HUES64 (cell line): ENCODE data around the gene RARS2. TPM values are rescaled to one million over a fixed set of nuclear protein-coding genes. Genes with fewer than 3 reads are reported as not detected.
A peak's percentile ranks its signal among the peaks of the same experiment; 100 is the strongest.

Experiments used
- H3K27ac ChIP-seq: 2 replicates; pipeline ENCODE4 v1.7.0; 2013; ENCODE audit warnings: low read depth, low read length, inconsistent platforms
- H3K27me3 ChIP-seq: 2 replicates; pipeline ENCODE4 v1.6.1; 2013; ENCODE audit warnings: mild to moderate bottlenecking, low read length; ENCODE audit not compliant: insufficient read depth
- H3K36me3 ChIP-seq: 2 replicates; pipeline ENCODE4 v1.6.1; 2013; ENCODE audit warnings: mild to moderate bottlenecking, low read length; ENCODE audit not compliant: insufficient read depth
- H3K4me1 ChIP-seq: 2 replicates; pipeline ENCODE4 v1.6.1; 2013; ENCODE audit warnings: mild to moderate bottlenecking, low read length, moderate library complexity; ENCODE audit not compliant: insufficient read depth
- H3K4me3 ChIP-seq: 2 replicates; pipeline ENCODE4 v1.5.1; 2013; ENCODE audit warnings: mild to moderate bottlenecking, low read length, moderate library complexity
- H3K9ac ChIP-seq: 2 replicates; pipeline ENCODE4 v1.6.1; 2013; ENCODE audit warnings: mild to moderate bottlenecking, low read depth, low read length
- H3K9me3 ChIP-seq: 2 replicates; pipeline ENCODE4 v1.6.1; 2013; ENCODE audit warnings: low read depth, low read length; ENCODE audit not compliant: insufficient read depth
- WGBS: fragments of 150-250, 120-280 bp; methylation state at CpG from one replicate; pipeline ENCODE4 v1.1.7; 2013; ENCODE audit warnings: missing lambda C conversion rate; 5-methylcytosine and 5-hydroxymethylcytosine counted together
- polyA plus RNA-seq, 2 experiments: library from polyadenylated mRNA; stranded (reverse); fragments of 50-300 nt; gene quantifications; one replicate each; pipeline ENCODE4 v1.2.3, GENCODE V29; 2013

The RARS2 gene
- polyA plus RNA-seq (2013, experiment 1 of 2), result 35.6 TPM
- polyA plus RNA-seq (2013, experiment 2 of 2), result 38.7 TPM

DNA sequence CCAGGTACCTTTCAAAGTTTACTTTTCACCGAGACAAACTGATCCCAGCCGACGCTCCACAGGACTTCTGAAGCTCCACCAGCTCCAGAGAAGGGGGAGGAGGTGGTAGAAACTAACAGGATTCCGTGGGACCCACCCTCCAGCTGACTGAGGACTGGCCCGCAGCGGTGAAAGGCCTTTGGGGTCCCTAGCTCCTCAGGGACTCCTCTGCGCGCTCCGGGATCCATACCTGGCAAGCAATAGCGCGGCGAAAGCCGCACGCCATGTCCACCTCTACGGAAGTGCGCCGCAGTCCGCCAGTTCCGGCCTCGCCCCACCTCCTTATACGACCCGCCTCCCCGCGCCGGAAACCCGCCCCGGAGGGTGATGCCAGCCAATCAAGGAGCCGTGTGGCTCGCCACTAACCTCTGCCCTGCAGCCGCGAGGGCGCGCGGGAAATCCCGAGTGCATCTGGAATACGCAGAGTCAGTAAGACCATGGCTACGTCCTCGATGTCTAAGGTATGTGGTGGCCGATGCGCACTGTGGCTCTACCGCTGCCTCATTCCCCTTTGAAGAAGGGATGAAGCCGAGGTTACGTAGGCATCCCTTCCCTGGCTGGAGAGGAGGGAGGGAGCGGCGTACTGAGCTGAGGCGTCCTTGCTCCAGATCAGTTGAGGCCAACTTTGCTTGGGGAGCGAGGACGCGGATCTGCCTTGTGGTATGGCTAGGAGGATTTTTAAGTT is at the start of gene RARS2, which contains the start of gene ORC3:
Gene RARS2 (minus strand): TSS at position 295 of the 724 bp plus-strand sequence. CDS start 30 bp downstream, at position 265.
Gene ORC3 (plus strand): TSS at position 443 of the 724 bp plus-strand sequence. CDS start 34 bp downstream, at position 477.
- H3K27ac ChIP-seq, result peak within 1 kb of the TSS; percentile 78
- H3K4me3 ChIP-seq, result peak within 1 kb of the TSS; percentile 80
- H3K9me3 ChIP-seq, result no peaks in the 10 kb centered on the region
- no peaks in the 10 kb centered on the region for H3K27me3 ChIP-seq
- peak within 1 kb of the TSS; percentile 93 for H3K9ac ChIP-seq
- WGBS, result under 1% methylated on average over 48 of the region's 49 CpGs
- H3K36me3 ChIP-seq, result peaks cover 32% of the 10 kb centered on the region
- peaks cover 5% of the 10 kb centered on the region; the same call in 1 of the 2 replicates for H3K4me1 ChIP-seq

- Histone ChIP-seq H3K9ac (no peak overlapping the region), H3K27me3 (no peaks in the 10 kb centered on the region), H3K9me3 (no peaks in the 10 kb centered on the region), H3K27ac (no peak overlapping the region), H3K4me1 (peaks cover 9% of the 10 kb centered on the region), H3K36me3 (peaks cover 65% of the 10 kb centered on the region), H3K4me3 (no peak overlapping the region)
- WGBS, result 96% methylated on average over 4 of the region's 4 CpGs
Observed at GRCh38 chr6:87639373-87639772, 49.6 kb upstream of the RARS2 start.

DNA sequence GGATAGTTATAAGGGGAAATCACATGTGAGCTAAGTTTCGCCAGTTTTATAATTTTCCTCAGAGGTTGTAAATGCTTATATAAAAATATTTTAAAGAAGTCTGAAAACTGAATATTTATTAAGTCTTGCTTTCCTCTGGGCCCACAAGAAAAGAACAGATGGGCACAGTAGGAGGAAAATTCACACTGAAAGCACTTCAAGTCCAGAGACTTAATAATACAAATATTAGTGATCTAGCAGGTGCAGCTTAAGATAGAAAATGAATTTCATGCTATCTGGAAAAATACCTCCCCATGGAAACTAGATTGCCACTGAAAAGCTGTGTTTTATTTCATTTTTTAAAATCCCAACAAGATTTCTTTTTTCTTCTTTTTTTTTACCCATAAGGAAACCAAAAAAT is 47.3 kb upstream of the RARS2 start:
- WGBS, result no CpG with 5 or more reads among the region's 1 CpG
- Histone ChIP-seq H3K4me1 (peaks cover 3% of the 10 kb centered on the region; the same call in 1 of the 2 replicates), H3K36me3 (peaks cover 79% of the 10 kb centered on the region), H3K4me3 (no peak overlapping the region), H3K27me3 (no peaks in the 10 kb centered on the region), H3K9ac (no peak overlapping the region), H3K27ac (no peak overlapping the region), H3K9me3 (no peaks in the 10 kb centered on the region)

GRCh38 chr6:87636315-87636714 is 46.5 kb upstream of the RARS2 start:
- Histone ChIP-seq H3K9ac (no peak overlapping the region), H3K27me3 (no peaks in the 10 kb centered on the region), H3K27ac (no peak overlapping the region), H3K36me3 (peaks cover 76% of the 10 kb centered on the region), H3K4me1 (peaks cover 3% of the 10 kb centered on the region; the same call in 1 of the 2 replicates), H3K4me3 (no peak overlapping the region), H3K9me3 (no peaks in the 10 kb centered on the region)
- WGBS, result 100% methylated on average over 1 of the region's 1 CpG

GRCh38 chr6:87633851-87634250 is 44.1 kb upstream of the RARS2 start:
- Histone ChIP-seq H3K36me3 (peaks cover 79% of the 10 kb centered on the region), H3K9ac (no peak overlapping the region), H3K27me3 (no peaks in the 10 kb centered on the region), H3K9me3 (no peaks in the 10 kb centered on the region), H3K27ac (no peak overlapping the region), H3K4me3 (no peak overlapping the region), H3K4me1 (no peaks in the 10 kb centered on the region)
- 33% methylated on average over 1 of the region's 3 CpGs for WGBS

DNA sequence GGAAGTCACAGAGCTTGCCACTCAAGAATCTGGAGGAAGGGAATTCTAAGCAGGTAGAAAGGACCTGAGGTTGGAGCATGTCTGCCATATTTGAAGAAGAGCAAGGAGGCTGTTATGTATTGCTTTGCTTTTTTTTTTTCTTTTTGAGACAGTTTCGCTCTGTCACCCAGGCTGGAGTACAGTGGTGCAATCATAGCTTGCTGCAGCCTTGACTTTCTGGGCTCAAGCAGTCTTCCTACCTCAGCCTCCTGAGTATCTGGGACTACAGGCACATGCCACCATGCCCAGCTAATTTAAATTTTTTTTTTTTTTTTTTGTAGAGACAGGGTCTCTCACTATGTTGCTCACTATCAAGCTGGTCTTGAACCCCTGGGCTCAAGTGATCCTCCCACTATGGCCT is 41.0 kb upstream of the RARS2 start:
- H3K4me1 ChIP-seq, result no peaks in the 10 kb centered on the region
- no peaks in the 10 kb centered on the region for H3K27me3 ChIP-seq
- H3K9ac ChIP-seq, result no peak overlapping the region
- H3K27ac ChIP-seq, result no peak overlapping the region
- no peak overlapping the region for H3K4me3 ChIP-seq
- 92% methylated on average over 1 of the region's 1 CpG for WGBS
- no peaks in the 10 kb centered on the region for H3K9me3 ChIP-seq
- H3K36me3 ChIP-seq, result peaks cover 61% of the 10 kb centered on the region

DNA sequence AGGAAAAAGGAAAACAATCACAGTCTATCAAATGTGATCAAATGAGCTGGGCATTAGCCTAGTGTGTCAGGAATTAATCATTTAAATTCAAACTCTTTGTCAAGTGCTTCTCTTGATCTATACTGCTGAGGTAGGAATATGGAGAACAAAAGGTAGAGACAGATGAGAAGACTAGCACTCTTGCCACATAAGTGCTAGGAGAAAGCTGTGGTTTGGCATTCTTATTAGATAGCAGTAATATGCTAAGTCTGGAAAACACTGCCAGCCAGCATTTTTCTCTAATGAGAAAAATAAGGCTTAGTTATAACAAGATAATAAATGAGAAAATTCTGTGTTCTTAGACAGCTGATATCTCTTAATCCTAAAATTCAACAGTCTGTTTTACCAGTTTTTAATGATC is 39.1 kb upstream of the RARS2 start:
- H3K4me1 ChIP-seq, result no peaks in the 10 kb centered on the region
- H3K27me3 ChIP-seq, result no peaks in the 10 kb centered on the region
- H3K27ac ChIP-seq, result no peak overlapping the region
- no peak overlapping the region for H3K4me3 ChIP-seq
- no peak overlapping the region for H3K9ac ChIP-seq
- peaks cover 53% of the 10 kb centered on the region for H3K36me3 ChIP-seq
- no peaks in the 10 kb centered on the region for H3K9me3 ChIP-seq

DNA sequence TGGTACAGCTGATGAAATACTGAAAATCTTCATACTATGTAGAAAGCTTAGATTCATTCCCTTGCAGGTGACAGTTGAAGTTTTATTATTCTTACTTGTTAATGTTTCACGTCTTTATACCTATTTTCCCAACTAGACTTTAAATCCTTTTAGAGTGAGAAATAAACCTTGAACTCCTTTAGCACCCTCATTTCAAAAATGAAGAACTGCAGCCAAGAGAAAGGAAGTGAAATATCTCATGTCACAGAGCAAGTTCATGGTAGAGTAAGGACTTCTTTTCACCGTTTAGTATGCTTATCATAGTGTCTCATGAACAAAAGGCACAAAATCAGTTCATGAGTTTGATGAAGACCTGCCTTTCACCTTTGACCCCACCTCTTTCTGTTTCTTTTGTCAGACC is 38.6 kb upstream of the RARS2 start:
- Histone ChIP-seq H3K4me3 (no peak overlapping the region), H3K4me1 (no peaks in the 10 kb centered on the region), H3K36me3 (peaks cover 57% of the 10 kb centered on the region), H3K27ac (no peak overlapping the region), H3K27me3 (no peaks in the 10 kb centered on the region), H3K9ac (no peak overlapping the region), H3K9me3 (no peaks in the 10 kb centered on the region)
- WGBS, result 100% methylated on average over 1 of the region's 2 CpGs

DNA sequence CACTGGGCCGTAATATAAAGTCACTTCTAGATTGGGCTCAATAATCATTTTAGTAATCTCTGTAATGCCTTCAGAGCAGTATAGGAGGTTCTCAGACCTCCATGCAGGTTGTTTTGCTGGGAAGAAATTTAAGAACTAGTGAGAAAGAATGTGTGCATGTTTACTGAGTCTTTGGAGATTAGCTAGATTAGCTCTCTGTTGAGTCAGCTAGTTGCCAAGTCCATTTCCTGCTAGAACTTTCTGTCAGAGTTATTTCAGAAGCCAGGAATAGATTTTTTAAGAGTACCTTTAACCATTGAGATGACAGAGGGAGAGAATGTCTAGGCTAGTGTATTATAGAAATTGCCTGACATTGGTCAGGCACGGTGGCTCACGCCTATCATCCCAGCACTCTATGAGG is 33.5 kb upstream of the RARS2 start:
- Histone ChIP-seq H3K27ac (no peak overlapping the region), H3K9me3 (no peaks in the 10 kb centered on the region), H3K4me3 (no peak overlapping the region), H3K9ac (no peak overlapping the region), H3K27me3 (no peaks in the 10 kb centered on the region), H3K4me1 (no peaks in the 10 kb centered on the region), H3K36me3 (peaks cover 66% of the 10 kb centered on the region)
- 92% methylated on average over 3 of the region's 3 CpGs for WGBS

- WGBS, result 94% methylated on average over 3 of the region's 3 CpGs
Observed at GRCh38 chr6:87618531-87618930, 28.7 kb upstream of the RARS2 start.

DNA sequence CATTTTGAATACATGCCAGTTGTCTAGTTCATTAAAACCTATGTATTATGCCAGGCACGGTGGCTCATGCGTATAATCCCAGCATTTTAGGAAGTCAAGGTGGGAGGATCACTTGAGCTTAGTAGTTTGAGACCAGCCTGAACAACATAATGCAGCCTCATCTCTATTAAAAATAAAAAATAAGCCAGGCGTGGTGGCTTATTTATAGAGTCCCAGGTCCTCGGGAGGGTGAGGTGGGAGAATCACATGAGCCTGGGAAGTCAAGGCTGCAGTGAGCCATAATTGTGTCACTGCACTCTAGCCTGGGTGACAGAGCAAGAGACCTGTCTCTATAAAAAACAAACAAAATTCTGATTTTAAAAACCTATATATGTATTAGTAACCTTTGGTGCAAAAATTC is 27.6 kb upstream of the RARS2 start:
- no peak overlapping the region for H3K27ac ChIP-seq
- H3K9me3 ChIP-seq, result no peaks in the 10 kb centered on the region
- H3K9ac ChIP-seq, result no peak overlapping the region
- H3K4me3 ChIP-seq, result no peak overlapping the region
- peaks cover 90% of the 10 kb centered on the region for H3K36me3 ChIP-seq
- H3K27me3 ChIP-seq, result no peaks in the 10 kb centered on the region
- H3K4me1 ChIP-seq, result no peaks in the 10 kb centered on the region
- WGBS, result 100% methylated on average over 4 of the region's 4 CpGs

More at GRCh38 chr6:87618531-87618930, 28.7 kb upstream of the RARS2 start:
- Histone ChIP-seq H3K36me3 (peaks cover 90% of the 10 kb centered on the region), H3K9me3 (no peaks in the 10 kb centered on the region), H3K4me1 (no peaks in the 10 kb centered on the region), H3K27ac (no peak overlapping the region), H3K27me3 (no peaks in the 10 kb centered on the region), H3K4me3 (no peak overlapping the region), H3K9ac (no peak overlapping the region)
